ENCODE measurements around the gene ATG101. TPM values are rescaled to one million over a fixed set of nuclear protein-coding genes. Genes with fewer than 3 reads are reported as not detected.

ATG101 gene
- total and polyA plus RNA-seq, 9 of the 15 experiments (the other 6 are each of a cell fraction or from before 2014, with no cell fraction given): 2.9 to 52.4 (median 29.7) TPM

DNA sequence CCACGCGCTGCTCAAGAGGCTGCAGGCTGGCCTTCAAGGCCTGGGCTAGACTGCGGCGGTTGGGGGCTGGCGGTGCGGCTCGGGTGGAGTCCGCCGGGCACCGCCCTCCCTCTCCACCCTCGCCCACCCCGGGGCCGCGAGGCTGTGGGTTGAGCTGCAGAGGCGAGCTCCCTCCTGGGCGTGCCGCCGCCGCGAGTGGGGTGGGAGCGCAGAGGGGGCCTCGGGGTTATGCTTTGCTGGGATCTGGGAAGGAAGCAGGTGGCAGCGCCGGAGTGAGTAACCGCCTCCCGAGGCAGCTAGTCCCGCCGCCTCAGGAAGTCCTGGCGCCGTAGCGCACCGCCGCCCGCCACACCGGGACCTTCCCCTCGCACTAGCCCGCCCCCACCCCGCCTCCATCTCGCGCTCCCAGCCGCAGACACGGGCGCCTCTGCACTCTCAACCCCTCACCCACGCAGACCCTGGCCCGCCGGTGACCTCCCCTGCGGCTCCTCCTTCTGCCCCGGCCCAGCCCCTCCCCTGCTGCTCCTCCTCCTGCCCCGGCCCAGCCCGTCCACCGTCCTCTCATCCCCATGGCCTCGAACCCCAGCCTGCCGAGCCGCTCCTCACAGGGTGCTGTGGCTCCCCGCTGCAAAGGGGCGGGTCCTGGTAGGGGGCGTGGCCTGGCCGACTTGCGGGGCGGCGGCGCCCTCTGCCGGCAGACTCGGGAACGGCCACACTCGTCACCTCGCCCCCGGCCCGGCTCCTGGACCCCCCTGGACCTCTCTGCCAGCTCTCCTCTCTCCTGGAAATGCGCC, 46.4 kb upstream of the ATG101 start (continued):
- TF ChIP-seq, protein P1, sequence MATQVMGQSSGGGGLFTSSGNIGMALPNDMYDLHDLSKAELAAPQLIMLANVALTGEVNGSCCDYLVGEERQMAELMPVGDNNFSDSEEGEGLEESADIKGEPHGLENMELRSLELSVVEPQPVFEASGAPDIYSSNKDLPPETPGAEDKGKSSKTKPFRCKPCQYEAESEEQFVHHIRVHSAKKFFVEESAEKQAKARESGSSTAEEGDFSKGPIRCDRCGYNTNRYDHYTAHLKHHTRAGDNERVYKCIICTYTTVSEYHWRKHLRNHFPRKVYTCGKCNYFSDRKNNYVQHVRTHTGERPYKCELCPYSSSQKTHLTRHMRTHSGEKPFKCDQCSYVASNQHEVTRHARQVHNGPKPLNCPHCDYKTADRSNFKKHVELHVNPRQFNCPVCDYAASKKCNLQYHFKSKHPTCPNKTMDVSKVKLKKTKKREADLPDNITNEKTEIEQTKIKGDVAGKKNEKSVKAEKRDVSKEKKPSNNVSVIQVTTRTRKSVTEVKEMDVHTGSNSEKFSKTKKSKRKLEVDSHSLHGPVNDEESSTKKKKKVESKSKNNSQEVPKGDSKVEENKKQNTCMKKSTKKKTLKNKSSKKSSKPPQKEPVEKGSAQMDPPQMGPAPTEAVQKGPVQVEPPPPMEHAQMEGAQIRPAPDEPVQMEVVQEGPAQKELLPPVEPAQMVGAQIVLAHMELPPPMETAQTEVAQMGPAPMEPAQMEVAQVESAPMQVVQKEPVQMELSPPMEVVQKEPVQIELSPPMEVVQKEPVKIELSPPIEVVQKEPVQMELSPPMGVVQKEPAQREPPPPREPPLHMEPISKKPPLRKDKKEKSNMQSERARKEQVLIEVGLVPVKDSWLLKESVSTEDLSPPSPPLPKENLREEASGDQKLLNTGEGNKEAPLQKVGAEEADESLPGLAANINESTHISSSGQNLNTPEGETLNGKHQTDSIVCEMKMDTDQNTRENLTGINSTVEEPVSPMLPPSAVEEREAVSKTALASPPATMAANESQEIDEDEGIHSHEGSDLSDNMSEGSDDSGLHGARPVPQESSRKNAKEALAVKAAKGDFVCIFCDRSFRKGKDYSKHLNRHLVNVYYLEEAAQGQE (IDR thresholded peaks at IDR 0.05; ENCODE audit: borderline replicate concordance): peak; percentile 83
- TF ChIP-seq, protein P1 (CRISPR knock-in tag; IDR thresholded peaks at IDR 0.05; ENCODE audit: low read depth): no peak
- TF ChIP-seq TEAD1 (CRISPR knock-in tag; IDR thresholded peaks at IDR 0.05) (0 out of 4 replicates have a peak, but pooled peaks have one; percentile 17 to 35), KAT2B (IDR thresholded peaks at IDR 0.05; ENCODE audit: low read depth, low read length) (no peak), RBM25 (IDR thresholded peaks at IDR 0.05; ENCODE audit: low read depth, low read length, severe bottlenecking) (peak; percentile 51), CREM (IDR thresholded peaks at IDR 0.05; ENCODE audit: low read depth) (peak; percentile 46; the same call in 1 of the 2 replicates), NR2C2 (CRISPR knock-in tag; IDR thresholded peaks at IDR 0.05) (no peak), NR2C2 (tag; IDR thresholded peaks at IDR 0.05) (peak; percentile 21; the same call in 1 of the 2 replicates), KLF13 (tag; IDR thresholded peaks at IDR 0.05; ENCODE audit: borderline replicate concordance, low read depth) (peak; percentile 95), MAZ (CRISPR knock-in tag; conservative IDR thresholded peaks at IDR 0.05 in 1 of 2, IDR thresholded peaks at IDR 0.05 in 1 of 2) (peak; percentile 23 to 68; a peak in 2 of 4 replicates), TCF3 (CRISPR knock-in tag; IDR thresholded peaks at IDR 0.05) (no peak), BCOR (IDR thresholded peaks at IDR 0.05) (0 out of 2 replicates have a peak, but pooled peaks have one; percentile 14), FUS (optimal IDR thresholded peaks at IDR 0.05; ENCODE audit: low read depth, low read length) (no peak)
- TF ChIP-seq, protein P2, sequence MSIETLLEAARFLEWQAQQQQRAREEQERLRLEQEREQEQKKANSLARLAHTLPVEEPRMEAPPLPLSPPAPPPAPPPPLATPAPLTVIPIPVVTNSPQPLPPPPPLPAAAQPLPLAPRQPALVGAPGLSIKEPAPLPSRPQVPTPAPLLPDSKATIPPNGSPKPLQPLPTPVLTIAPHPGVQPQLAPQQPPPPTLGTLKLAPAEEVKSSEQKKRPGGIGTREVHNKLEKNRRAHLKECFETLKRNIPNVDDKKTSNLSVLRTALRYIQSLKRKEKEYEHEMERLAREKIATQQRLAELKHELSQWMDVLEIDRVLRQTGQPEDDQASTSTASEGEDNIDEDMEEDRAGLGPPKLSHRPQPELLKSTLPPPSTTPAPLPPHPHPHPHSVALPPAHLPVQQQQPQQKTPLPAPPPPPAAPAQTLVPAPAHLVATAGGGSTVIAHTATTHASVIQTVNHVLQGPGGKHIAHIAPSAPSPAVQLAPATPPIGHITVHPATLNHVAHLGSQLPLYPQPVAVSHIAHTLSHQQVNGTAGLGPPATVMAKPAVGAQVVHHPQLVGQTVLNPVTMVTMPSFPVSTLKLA (conservative IDR thresholded peaks at IDR 0.05): 0 out of 4 replicates have a peak, but pooled peaks of 1 of the 2 experiments have one; percentile 32
- TF ChIP-seq, protein P3, sequence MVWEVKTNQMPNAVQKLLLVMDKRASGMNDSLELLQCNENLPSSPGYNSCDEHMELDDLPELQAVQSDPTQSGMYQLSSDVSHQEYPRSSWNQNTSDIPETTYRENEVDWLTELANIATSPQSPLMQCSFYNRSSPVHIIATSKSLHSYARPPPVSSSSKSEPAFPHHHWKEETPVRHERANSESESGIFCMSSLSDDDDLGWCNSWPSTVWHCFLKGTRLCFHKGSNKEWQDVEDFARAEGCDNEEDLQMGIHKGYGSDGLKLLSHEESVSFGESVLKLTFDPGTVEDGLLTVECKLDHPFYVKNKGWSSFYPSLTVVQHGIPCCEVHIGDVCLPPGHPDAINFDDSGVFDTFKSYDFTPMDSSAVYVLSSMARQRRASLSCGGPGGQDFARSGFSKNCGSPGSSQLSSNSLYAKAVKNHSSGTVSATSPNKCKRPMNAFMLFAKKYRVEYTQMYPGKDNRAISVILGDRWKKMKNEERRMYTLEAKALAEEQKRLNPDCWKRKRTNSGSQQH (CRISPR knock-in tag; IDR thresholded peaks at IDR 0.05): 0 out of 2 replicates have a peak, but pooled peaks have one; percentile 41

Measured in K562 (cell line).